OCI-LY7 (cell line): Measurements from ENCODE around the gene TIFAB. TPM values are rescaled to one million over a fixed set of nuclear protein-coding genes. Genes with fewer than 3 reads are reported as not detected.

ENCODE experiments used
- BruUV-seq: library from RNA; stranded (reverse); fragments of 400-500 nt; replicated peaks from 2 replicates; lab custom pipeline; 2021; lab: Mats Ljungman, UMichigan
- CTCF ChIA-PET: fragments of 300-600 bp; sonication (Branson Sonifier 250); formaldehyde crosslinking; loops from one replicate; lab custom pipeline; 2022; ENCODE audit warnings: antibody characterized with exemption; ENCODE audit not compliant: unreplicated experiment; lab: Charles Lee
- POLR2A ChIA-PET: fragments of 300-600 bp; sonication (Branson Sonifier 250); formaldehyde crosslinking; loops from one replicate; lab custom pipeline; 2022; ENCODE audit warnings: antibody characterized with exemption; lab: Charles Lee
- DNase-seq: peaks from one replicate; pipeline ENCODE4 v3.0.0-alpha.2; 2015; ENCODE audit warnings: low spot score
- H2AFZ ChIP-seq: fragments of 200-600 bp; sonication (generic), shearing (Covaris generic); 2 replicates; pipeline ENCODE4 v1.6.1; 2014; ENCODE audit warnings: mild to moderate bottlenecking, antibody characterized with exemption, low read length, moderate library complexity
- H3K27ac ChIP-seq: fragments of 200-600 bp; sonication (generic); 2 replicates; pipeline ENCODE4 v1.5.1; 2014; ENCODE audit warnings: mixed run types, low read depth, mild to moderate bottlenecking, moderate library complexity, low read length, inconsistent platforms; ENCODE audit not compliant: poor library complexity, severe bottlenecking
- H3K36me3 ChIP-seq: fragments of 200-600 bp; sonication (generic); 2 replicates; pipeline ENCODE4 v1.6.1; 2014; ENCODE audit warnings: mild to moderate bottlenecking, antibody characterized with exemption, low read length, moderate library complexity, mixed read lengths; ENCODE audit not compliant: insufficient read depth
- H3K4me1 ChIP-seq: fragments of 200-600 bp; sonication (generic); 2 replicates; pipeline ENCODE4 v1.5.1; 2014; ENCODE audit warnings: mild to moderate bottlenecking, low read length; ENCODE audit not compliant: insufficient read depth, poor library complexity, severe bottlenecking
- H3K4me2 ChIP-seq: fragments of 200-600 bp; sonication (generic); 2 replicates; pipeline ENCODE4 v1.6.1; 2014; ENCODE audit warnings: mild to moderate bottlenecking, low read length
- H3K4me3 ChIP-seq: fragments of 200-600 bp; sonication (generic); 2 replicates; pipeline ENCODE4 v1.5.1; 2014; ENCODE audit warnings: mild to moderate bottlenecking, low read depth, low read length; ENCODE audit not compliant: poor library complexity, severe bottlenecking
- H3K79me2 ChIP-seq: fragments of 200-600 bp; sonication (generic); 2 replicates; pipeline ENCODE4 v1.6.1; 2016; ENCODE audit warnings: low read depth, mild to moderate bottlenecking, low read length, moderate library complexity, mixed read lengths; ENCODE audit not compliant: insufficient read depth
- H3K9me2 ChIP-seq: fragments of 200-600 bp; sonication (generic); 2 replicates; pipeline ENCODE4 v1.6.1; 2016; ENCODE audit warnings: mild to moderate bottlenecking, low read length, mixed read lengths; ENCODE audit not compliant: insufficient read depth
- H3K9me3 ChIP-seq: fragments of 200-600 bp; sonication (generic); 2 replicates; pipeline ENCODE4 v1.6.1; 2014; ENCODE audit warnings: mild to moderate bottlenecking, mixed run types, low read length, mixed read lengths
- H4K20me1 ChIP-seq: fragments of 200-600 bp; sonication (generic); 2 replicates; pipeline ENCODE4 v1.6.1; 2014; ENCODE audit warnings: mild to moderate bottlenecking, antibody characterized with exemption, low read length, moderate library complexity, mixed read lengths; ENCODE audit not compliant: insufficient read depth
- EZH2phosphoT487 ChIP-seq: fragments of 200-600 bp; sonication (generic); IDR thresholded peaks from 2 replicates; pipeline ENCODE4 v1.6.1; 2018; ENCODE audit warnings: low read depth, borderline replicate concordance, mild to moderate bottlenecking, mixed run types, antibody characterized with exemption, low read length, moderate library complexity, mixed read lengths
- intact Hi-C: fragments of 100-400 bp; cut with micrococcal nuclease; formaldehyde crosslinking; loops from one replicate; pipeline ENCODE4 v1.10.0; 2022; ENCODE audit not compliant: unreplicated experiment
- total RNA-seq, 2 experiments: library from RNA; depleted of rRNA in 1 of 2; stranded (reverse); fragments of >200 nt in 1 of 2; shearing (Covaris generic) in 1 of 2; gene quantifications; 2 replicates each; pipeline ENCODE4 v1.2.3, GENCODE V29; 2014 to 2022
- TF ChIP-seq, protein P1 (sequence below): fragments of 200-600 bp; sonication (generic); conservative IDR thresholded peaks from 2 replicates; pipeline ENCODE4 v1.5.1; 2014; ENCODE audit warnings: mild to moderate bottlenecking, antibody characterized with exemption, low read length, moderate library complexity, mixed read lengths

Gene TIFAB
- total RNA-seq, 2 experiments from 2014 or later = not detected

DNA sequence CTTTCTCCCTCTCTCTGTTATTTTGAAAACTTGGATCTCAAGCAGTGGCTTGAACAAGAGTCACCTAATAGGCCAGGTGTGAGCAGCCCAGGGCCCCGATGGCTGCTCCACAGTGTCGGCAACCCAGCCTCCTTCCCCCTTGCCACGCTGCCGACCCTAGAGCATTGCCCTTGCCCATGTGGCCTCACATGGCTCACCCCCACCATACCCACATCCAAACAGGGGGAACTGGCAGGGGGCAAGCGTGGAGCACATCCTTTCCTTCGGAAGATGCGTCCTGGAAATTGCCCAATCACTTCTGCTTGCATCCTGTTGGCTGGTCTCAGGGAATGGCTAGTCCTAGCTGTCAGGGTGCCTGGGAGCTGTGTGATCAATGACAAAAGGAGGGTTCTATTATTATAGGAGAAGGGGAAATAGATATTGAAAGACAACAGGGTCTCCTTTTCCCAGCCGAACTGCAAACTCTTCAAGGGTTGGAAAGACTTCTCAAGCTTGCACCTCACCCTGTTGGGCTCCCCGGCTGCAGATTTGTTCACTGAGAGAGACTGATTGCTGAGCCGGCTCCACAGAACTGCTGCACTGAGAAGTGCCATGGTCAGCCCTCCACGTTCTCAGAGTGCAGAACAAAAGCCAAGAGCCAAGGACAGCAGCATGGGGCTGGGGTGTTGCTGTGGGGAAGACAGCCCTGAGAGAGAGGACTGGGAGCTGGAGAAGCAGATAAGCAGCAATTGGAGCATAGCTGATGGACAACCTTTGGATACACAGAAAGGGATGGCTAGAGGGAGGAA is 8.3 kb upstream of the TIFAB start:
- H3K36me3 ChIP-seq = no peaks in the 10 kb centered on the region
- H3K4me1 ChIP-seq = no peaks in the 10 kb centered on the region
- no peak for TF ChIP-seq EZH2phosphoT487
- TF ChIP-seq, protein P1, sequence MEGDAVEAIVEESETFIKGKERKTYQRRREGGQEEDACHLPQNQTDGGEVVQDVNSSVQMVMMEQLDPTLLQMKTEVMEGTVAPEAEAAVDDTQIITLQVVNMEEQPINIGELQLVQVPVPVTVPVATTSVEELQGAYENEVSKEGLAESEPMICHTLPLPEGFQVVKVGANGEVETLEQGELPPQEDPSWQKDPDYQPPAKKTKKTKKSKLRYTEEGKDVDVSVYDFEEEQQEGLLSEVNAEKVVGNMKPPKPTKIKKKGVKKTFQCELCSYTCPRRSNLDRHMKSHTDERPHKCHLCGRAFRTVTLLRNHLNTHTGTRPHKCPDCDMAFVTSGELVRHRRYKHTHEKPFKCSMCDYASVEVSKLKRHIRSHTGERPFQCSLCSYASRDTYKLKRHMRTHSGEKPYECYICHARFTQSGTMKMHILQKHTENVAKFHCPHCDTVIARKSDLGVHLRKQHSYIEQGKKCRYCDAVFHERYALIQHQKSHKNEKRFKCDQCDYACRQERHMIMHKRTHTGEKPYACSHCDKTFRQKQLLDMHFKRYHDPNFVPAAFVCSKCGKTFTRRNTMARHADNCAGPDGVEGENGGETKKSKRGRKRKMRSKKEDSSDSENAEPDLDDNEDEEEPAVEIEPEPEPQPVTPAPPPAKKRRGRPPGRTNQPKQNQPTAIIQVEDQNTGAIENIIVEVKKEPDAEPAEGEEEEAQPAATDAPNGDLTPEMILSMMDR = no peak
- POLR2A ChIA-PET = interaction anchor here (0.7 kb wide), 1 partner anchor 61 kb away, joined by 4 read pairs; no protein-coding TSS in a partner anchor
- no peak overlapping the region for H2AFZ ChIP-seq
- no peak for DNase-seq
- no peak overlapping the region for H3K4me2 ChIP-seq
- H3K79me2 ChIP-seq = no peaks in the 10 kb centered on the region
- no peaks in the 10 kb centered on the region for H3K9me2 ChIP-seq
- no peaks in the 10 kb centered on the region for H3K9me3 ChIP-seq
- BruUV-seq = no TSS peak
- intact Hi-C loops = loop anchor here (10.0 kb wide), 1 partner anchor 374 kb away; the partner anchor contains the start of gene SLC25A48
- no peak overlapping the region for H3K4me3 ChIP-seq
- no peaks in the 10 kb centered on the region for H4K20me1 ChIP-seq
- no peak overlapping the region for H3K27ac ChIP-seq
- CTCF ChIA-PET = no interaction called here

DNA sequence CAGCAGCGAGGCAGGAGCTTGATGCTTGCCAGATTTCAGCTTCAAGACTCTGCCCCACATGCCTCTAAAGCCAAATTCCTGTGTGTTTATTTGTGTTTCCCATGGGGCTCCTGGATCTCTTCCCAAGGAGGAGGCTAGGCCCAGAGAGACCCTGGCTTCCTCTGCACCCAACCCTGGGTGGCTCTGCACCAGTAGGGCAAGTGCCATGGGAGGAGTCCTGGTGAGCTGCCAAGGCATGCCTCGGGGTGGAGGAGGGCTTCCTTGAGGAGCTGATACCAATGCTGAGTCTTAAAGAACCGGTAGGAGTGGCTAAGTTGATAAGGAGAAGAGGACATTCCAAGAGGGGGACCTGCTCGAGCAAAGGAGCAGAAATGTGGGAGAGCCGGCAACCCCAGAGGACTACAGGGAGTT is 6.8 kb upstream of the TIFAB start:
- ChIA-PET CTCF (interaction anchor here (0.6 kb wide), 1 partner anchor 15 kb away, joined by 4 read pairs; no protein-coding TSS in a partner anchor), POLR2A (no interaction called here)
- no peak for TF ChIP-seq EZH2phosphoT487
- TF ChIP-seq, protein P1 = no peak
- H3K4me1 ChIP-seq = no peaks in the 10 kb centered on the region
- no peak for DNase-seq
- H3K4me3 ChIP-seq = no peak overlapping the region
- H3K79me2 ChIP-seq = no peaks in the 10 kb centered on the region
- no peak overlapping the region for H3K4me2 ChIP-seq
- H3K36me3 ChIP-seq = no peaks in the 10 kb centered on the region
- H3K9me3 ChIP-seq = no peaks in the 10 kb centered on the region
- H2AFZ ChIP-seq = no peak overlapping the region
- no peak overlapping the region for H3K27ac ChIP-seq
- intact Hi-C loops = no loop called here
- H4K20me1 ChIP-seq = no peaks in the 10 kb centered on the region
- BruUV-seq = no TSS peak
- H3K9me2 ChIP-seq = no peaks in the 10 kb centered on the region

DNA sequence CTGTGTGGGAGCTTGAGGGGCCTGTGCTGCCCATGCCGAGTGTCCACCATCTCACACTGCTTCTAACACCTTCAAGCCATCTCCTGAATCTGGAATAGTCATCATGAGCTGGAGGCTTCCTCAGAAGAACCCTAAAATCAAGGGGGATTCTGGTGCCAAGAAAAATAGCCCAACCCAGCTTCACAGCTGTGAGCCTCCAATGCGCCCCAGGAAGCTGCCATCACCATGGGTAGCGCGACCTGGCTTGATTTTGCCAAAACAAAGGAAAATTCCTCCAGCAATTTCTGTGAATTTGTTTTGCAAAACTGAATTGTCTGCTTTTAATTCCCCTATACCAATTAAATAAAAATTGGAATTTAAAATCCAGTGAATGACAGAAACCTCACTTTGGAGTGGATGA is 6.2 kb upstream of the TIFAB start:
- Histone ChIP-seq H3K36me3 (no peaks in the 10 kb centered on the region), H3K79me2 (no peaks in the 10 kb centered on the region), H3K4me2 (no peak overlapping the region), H3K4me3 (no peak overlapping the region), H3K9me3 (no peaks in the 10 kb centered on the region), H2AFZ (no peak overlapping the region), H3K27ac (no peak overlapping the region), H4K20me1 (no peaks in the 10 kb centered on the region), H3K9me2 (no peaks in the 10 kb centered on the region), H3K4me1 (no peaks in the 10 kb centered on the region)
- no peak for DNase-seq
- CTCF ChIA-PET = interaction anchor here (0.7 kb wide), 1 partner anchor 107 kb away, joined by 3 read pairs; no protein-coding TSS in a partner anchor
- no TSS peak for BruUV-seq
- intact Hi-C loops = no loop called here
- POLR2A ChIA-PET = no interaction called here
- TF ChIP-seq EZH2phosphoT487 = no peak
- TF ChIP-seq, protein P1 = no peak
